Sigmoid colon (tissue), 7 donors: ENCODE measurements around the gene PSPC1. TPM values are rescaled to one million over a fixed set of nuclear protein-coding genes. Genes with fewer than 3 reads are reported as not detected.
"Not testable (repeated sequence)": the region's sequence is repeated elsewhere in the genome, so short reads cannot be mapped to it uniquely, and the experiment has no call there.

Experiments
- DNase-seq: peaks from one replicate; pipeline ENCODE4 v3.0.0-alpha.2; 2019
- H3K27ac ChIP-seq, 4 donors: fragments of 200-600 bp; sonication (generic); one replicate each; pipeline ENCODE4 v1.5.1; 2016 to 2019; ENCODE audit warnings: mild to moderate bottlenecking in 1 of 4
- H3K27me3 ChIP-seq, 3 donors: fragments of 200-600 bp; sonication (generic); one replicate each; pipeline ENCODE4 v1.5.1; 2019; ENCODE audit warnings: mild to moderate bottlenecking in 1 of 3
- H3K36me3 ChIP-seq, 4 donors: fragments of 200-600 bp; sonication (generic); one replicate each; pipeline ENCODE4 v1.5.1; 2016 to 2019
- H3K4me1 ChIP-seq, 4 donors: fragments of 200-600 bp; sonication (generic); one replicate each; pipeline ENCODE4 v1.5.1; 2017 to 2019
- H3K4me3 ChIP-seq, 4 donors: fragments of 200-600 bp; sonication (generic); one replicate each; pipeline ENCODE4 v1.5.1; 2017 to 2019; ENCODE audit warnings: mild to moderate bottlenecking in 2 of 4, moderate library complexity in 1 of 4
- H3K9me3 ChIP-seq, 4 donors: fragments of 200-600 bp in 3 of 4; sonication (generic) in 3 of 4; one replicate each; pipeline versions ENCODE4 v1.5.1 to v1.6.1; 2013 to 2019
- EP300 ChIP-seq, 4 donors: sonication (generic); formaldehyde crosslinking; IDR thresholded peaks; one replicate each; pipeline ENCODE4 v1.6.1; 2017; ENCODE audit warnings: antibody characterized with exemption in 4 of 4
- POLR2A ChIP-seq, 2 donors: fragments of 450-650 bp; IDR thresholded peaks; one replicate each; pipeline ENCODE4 v1.6.1; 2016; ENCODE audit warnings: antibody characterized with exemption in 2 of 2, mild to moderate bottlenecking in 2 of 2, moderate library complexity in 2 of 2
- POLR2AphosphoS5 ChIP-seq, 4 donors: sonication (generic); formaldehyde crosslinking; IDR thresholded peaks; one replicate each; pipeline ENCODE4 v1.6.1; 2017; ENCODE audit warnings: antibody characterized with exemption in 4 of 4
- WGBS, 2 donors: extraction: QIAGEN DNeasy Blood & Tissue Kit; methylation state at CpG; one replicate each; pipeline ENCODE4 v1.1.7; 2013; 5-methylcytosine and 5-hydroxymethylcytosine counted together
- intact Hi-C: fragments of 100-400 bp; cut with DNase I; formaldehyde crosslinking; loops from one replicate; pipeline ENCODE4 v1.15.1; 2023
- polyA plus RNA-seq, 3 donors: library from polyadenylated mRNA; stranded (reverse); fragments of 200-250 nt; gene quantifications; one replicate each; pipeline ENCODE4 v1.2.3, GENCODE V29; 2013
- total RNA-seq, 4 donors: library from RNA; depleted of rRNA; stranded (reverse); fragments of >200 nt; gene quantifications; one replicate each; pipeline ENCODE4 v1.1.0, GENCODE V29; 2016
- TF ChIP-seq, protein P1 (sequence below), 4 experiments: fragments of 450-650 bp in 3 of 4; fragments of 200-600 bp in 1 of 4; IDR thresholded peaks; one replicate each; pipeline ENCODE4 v1.5.1; 2016 to 2019; ENCODE audit warnings: antibody characterized with exemption in 4 of 4, mild to moderate bottlenecking in 3 of 4, moderate library complexity in 2 of 4
- donor health status: healthy with polysubstance abuse.
- donor health status: Bipolar disorder and iron deficiency.
- donor health status: healthy.

Gene PSPC1
- total and polyA plus RNA-seq, 7 donors = 15.3 to 85.3 (median 48.2) TPM

DNA sequence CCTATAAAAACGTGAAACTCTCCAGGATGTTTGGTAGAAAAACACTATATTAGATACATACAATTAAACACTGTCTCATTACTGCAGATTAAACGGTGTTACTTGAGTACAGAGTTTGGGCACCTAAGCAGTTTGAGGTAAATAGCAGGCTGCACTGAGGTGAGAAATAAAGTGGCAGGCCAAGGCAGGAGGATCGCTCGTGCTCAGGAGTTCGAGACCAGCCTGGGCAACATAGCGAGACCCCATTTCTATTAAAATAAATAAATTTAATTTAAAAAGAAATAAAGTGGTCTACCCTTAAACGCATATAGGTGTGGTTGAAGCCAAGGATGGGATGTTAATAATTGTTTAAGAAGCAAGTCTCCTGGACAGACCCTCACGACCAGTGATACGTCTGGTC, 1.2 kb downstream of the PSPC1 start:
- Histone ChIP-seq H3K4me3 (peak overlapping the region; percentile 76 to 95 (median 85)), H3K27ac (peak overlapping the region; percentile 93 to 98 (median 94)), H3K4me1 (peaks cover 0 to 17% (median 4%) of the 10 kb centered on the region in 4 donors), H3K9me3 (no peaks in the 10 kb centered on the region), H3K36me3 (peaks cover 0 to 6% (median 0%) of the 10 kb centered on the region in 4 donors), H3K27me3 (no peaks in the 10 kb centered on the region)
- intact Hi-C loops = loop anchor here (5.0 to 10.0 kb wide), 2 partner anchors 147 to 176 kb away; partner anchors contain the start of genes MPHOSPH8 and ZMYM2
- DNase-seq = peak; percentile 14
- no peak for TF ChIP-seq EP300 (IDR thresholded peaks at IDR 0.05)
- TF ChIP-seq POLR2AphosphoS5 (IDR thresholded peaks at IDR 0.05) = no peak
- TF ChIP-seq, protein P1, sequence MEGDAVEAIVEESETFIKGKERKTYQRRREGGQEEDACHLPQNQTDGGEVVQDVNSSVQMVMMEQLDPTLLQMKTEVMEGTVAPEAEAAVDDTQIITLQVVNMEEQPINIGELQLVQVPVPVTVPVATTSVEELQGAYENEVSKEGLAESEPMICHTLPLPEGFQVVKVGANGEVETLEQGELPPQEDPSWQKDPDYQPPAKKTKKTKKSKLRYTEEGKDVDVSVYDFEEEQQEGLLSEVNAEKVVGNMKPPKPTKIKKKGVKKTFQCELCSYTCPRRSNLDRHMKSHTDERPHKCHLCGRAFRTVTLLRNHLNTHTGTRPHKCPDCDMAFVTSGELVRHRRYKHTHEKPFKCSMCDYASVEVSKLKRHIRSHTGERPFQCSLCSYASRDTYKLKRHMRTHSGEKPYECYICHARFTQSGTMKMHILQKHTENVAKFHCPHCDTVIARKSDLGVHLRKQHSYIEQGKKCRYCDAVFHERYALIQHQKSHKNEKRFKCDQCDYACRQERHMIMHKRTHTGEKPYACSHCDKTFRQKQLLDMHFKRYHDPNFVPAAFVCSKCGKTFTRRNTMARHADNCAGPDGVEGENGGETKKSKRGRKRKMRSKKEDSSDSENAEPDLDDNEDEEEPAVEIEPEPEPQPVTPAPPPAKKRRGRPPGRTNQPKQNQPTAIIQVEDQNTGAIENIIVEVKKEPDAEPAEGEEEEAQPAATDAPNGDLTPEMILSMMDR (IDR thresholded peaks at IDR 0.05) = no peak
- no peak for TF ChIP-seq POLR2A (IDR thresholded peaks at IDR 0.05)
- 6 to 11% methylated on average over 9 of the region's 9 CpGs for WGBS, 2 donors

- H3K27me3 ChIP-seq, H3K27ac ChIP-seq, H3K36me3 ChIP-seq, H3K9me3 ChIP-seq: not testable (repeated sequence)
- Histone ChIP-seq H3K4me3 (peak overlapping the region; percentile 76 to 95 (median 85)), H3K4me1 (peaks cover 0 to 17% (median 7%) of the 10 kb centered on the region in 4 donors)
- intact Hi-C loops = loop anchor here (5.0 to 10.0 kb wide), 2 partner anchors 146 to 176 kb away; partner anchors contain the start of genes MPHOSPH8 and ZMYM2
- DNase-seq = peak; percentile 34
- WGBS, 2 donors = 87 to 92% methylated on average over 22 of the region's 22 CpGs
These were observed 1.9 kb downstream of the PSPC1 start for GRCh38 chr13:19780753-19781418.

- intact Hi-C loops = no loop called here
- DNase-seq = no peak
- TF ChIP-seq POLR2A (IDR thresholded peaks at IDR 0.05) (no peak), POLR2AphosphoS5 (IDR thresholded peaks at IDR 0.05) (no peak), EP300 (IDR thresholded peaks at IDR 0.05) (no peak)
- TF ChIP-seq, protein P1 (IDR thresholded peaks at IDR 0.05) = no peak
- Histone ChIP-seq H3K36me3 (peaks cover 0 to 36% (median 18%) of the 10 kb centered on the region in 4 donors), H3K4me3 (no peak overlapping the region), H3K27me3 (no peaks in the 10 kb centered on the region), H3K27ac (no peak overlapping the region), H3K9me3 (no peaks in the 10 kb centered on the region), H3K4me1 (peaks cover 0 to 42% (median 9%) of the 10 kb centered on the region in 4 donors)
- WGBS, 2 donors = 90 to 95% methylated on average over 6 of the region's 6 CpGs
These were observed 10.4 kb downstream of the PSPC1 start for GRCh38 chr13:19772306-19772705.

DNA sequence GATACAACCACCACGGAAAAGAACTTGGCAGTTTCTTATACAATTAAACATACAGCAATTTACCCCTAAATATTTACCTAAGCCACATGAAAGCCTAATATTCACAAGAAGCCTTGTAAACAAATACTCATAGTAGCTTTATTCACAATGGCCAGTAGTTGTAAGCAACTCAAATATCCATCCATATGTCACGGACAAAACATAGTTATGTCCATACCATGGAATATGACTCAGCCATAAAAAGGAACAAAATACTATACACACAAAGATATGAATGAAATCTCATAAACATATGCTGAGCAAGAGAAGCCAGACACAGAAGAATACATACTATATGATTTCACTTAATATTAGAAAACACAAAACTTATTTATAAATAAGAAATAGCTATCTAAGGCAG, 12.9 kb downstream of the PSPC1 start:
- intact Hi-C loops = no loop called here
- no peaks in the 10 kb centered on the region for H3K27me3 ChIP-seq
- 86 to 87% methylated on average over 2 of the region's 2 CpGs for WGBS, 2 donors
- TF ChIP-seq EP300 (IDR thresholded peaks at IDR 0.05) (no peak), POLR2A (IDR thresholded peaks at IDR 0.05) (no peak), POLR2AphosphoS5 (IDR thresholded peaks at IDR 0.05) (no peak)
- TF ChIP-seq, protein P1 (IDR thresholded peaks at IDR 0.05) = no peak
- H3K4me1 ChIP-seq = peaks cover 0 to 44% (median 19%) of the 10 kb centered on the region in 4 donors
- no peak overlapping the region for H3K27ac ChIP-seq
- H3K9me3 ChIP-seq = no peaks in the 10 kb centered on the region
- H3K36me3 ChIP-seq = peaks cover 0 to 31% (median 18%) of the 10 kb centered on the region in 4 donors
- no peak for DNase-seq
- no peak overlapping the region for H3K4me3 ChIP-seq

DNA sequence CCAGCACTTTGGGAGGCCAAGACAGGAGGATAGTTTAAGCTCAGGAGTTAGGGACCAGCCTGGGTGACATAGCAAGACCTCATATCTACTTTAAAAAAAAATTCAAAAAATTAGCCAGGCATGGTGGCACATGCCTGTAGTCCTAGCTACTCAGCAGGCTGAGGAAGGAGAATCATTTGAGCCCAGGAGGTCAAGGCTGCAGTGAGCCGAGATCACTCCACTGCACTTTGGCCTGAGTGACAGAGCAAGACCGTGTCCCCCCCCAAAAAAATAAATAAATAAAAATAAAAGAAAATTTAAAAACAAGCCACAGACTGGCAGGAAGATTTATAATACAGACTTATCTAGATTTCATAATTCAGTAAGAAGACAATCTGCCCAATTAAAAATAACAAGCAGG, 14.8 kb downstream of the PSPC1 start:
- TF ChIP-seq, protein P1 (IDR thresholded peaks at IDR 0.05) = no peak
- TF ChIP-seq POLR2AphosphoS5 (IDR thresholded peaks at IDR 0.05) = no peak
- no peak for TF ChIP-seq POLR2A (IDR thresholded peaks at IDR 0.05)
- no peak for TF ChIP-seq EP300 (IDR thresholded peaks at IDR 0.05)
- H3K27me3 ChIP-seq = no peaks in the 10 kb centered on the region
- H3K4me1 ChIP-seq = peaks cover 0 to 38% (median 18%) of the 10 kb centered on the region in 4 donors
- 67 to 79% methylated on average over 2 of the region's 2 CpGs for WGBS, 2 donors
- DNase-seq = peak; percentile 8
- H3K36me3 ChIP-seq = peaks cover 0 to 31% (median 18%) of the 10 kb centered on the region in 4 donors
- intact Hi-C loops = no loop called here
- H3K27ac ChIP-seq = no peak overlapping the region
- H3K9me3 ChIP-seq = no peaks in the 10 kb centered on the region
- H3K4me3 ChIP-seq = no peak overlapping the region
